HepG2 (cell line): ENCODE data around the gene NET1. TPM values are rescaled to one million over a fixed set of nuclear protein-coding genes. Genes with fewer than 3 reads are reported as not detected.

Source experiments
- AHR ChIP-seq: IDR thresholded peaks from 2 replicates; pipeline ENCODE4 v1.6.1; 2018; ENCODE audit warnings: missing genetic modification reagents, missing compliant biosample characterization
- DMAP1 ChIP-seq: IDR thresholded peaks from 2 replicates; pipeline ENCODE4 v1.6.1; 2016
- E2F1 ChIP-seq: sonication (generic); formaldehyde crosslinking; IDR thresholded peaks from 2 replicates; pipeline ENCODE4 v1.5.0; 2020; ENCODE audit warnings: missing genetic modification reagents
- ELK4 ChIP-seq: sonication (generic); formaldehyde crosslinking; IDR thresholded peaks from 2 replicates; pipeline ENCODE4 v1.9.0; 2021; ENCODE audit warnings: missing genetic modification reagents, borderline replicate concordance
- HMG20A ChIP-seq: IDR thresholded peaks from 2 replicates; pipeline ENCODE4 v1.6.1; 2016; ENCODE audit warnings: borderline replicate concordance
- HMGA1 ChIP-seq: sonication (generic); formaldehyde crosslinking; conservative IDR thresholded peaks from 2 replicates; pipeline ENCODE4 v1.4.0; 2020; ENCODE audit warnings: missing genetic modification reagents
- KAT7 ChIP-seq: IDR thresholded peaks from 2 replicates; pipeline ENCODE4 v1.6.1; 2018; ENCODE audit warnings: borderline replicate concordance, missing compliant biosample characterization
- MED13 ChIP-seq: sonication (generic); formaldehyde crosslinking; IDR thresholded peaks from 2 replicates; pipeline ENCODE4 v1.5.0; 2020; ENCODE audit warnings: missing genetic modification reagents
- RARA ChIP-seq: IDR thresholded peaks from 2 replicates; pipeline ENCODE4 v1.6.1; 2016; ENCODE audit warnings: missing genetic modification reagents, missing compliant biosample characterization
- SOX13 ChIP-seq, 3 experiments: fragments of 450-650 bp in 1 of 3; sonication (generic) in 1 of 3; formaldehyde crosslinking in 1 of 3; IDR thresholded peaks in 2 of 3; conservative IDR thresholded peaks in 1 of 3; 2 replicates each; pipeline versions ENCODE4 v1.5.0 to v1.6.1; 2016 to 2020; ENCODE audit warnings: antibody characterized with exemption in 1 of 3, mild to moderate bottlenecking in 1 of 3, missing compliant biosample characterization in 1 of 3, missing genetic modification reagents in 1 of 3, moderate library complexity in 1 of 3
- STAT5B ChIP-seq: sonication (generic); formaldehyde crosslinking; IDR thresholded peaks from 2 replicates; pipeline ENCODE4 v1.4.0; 2020; ENCODE audit warnings: missing genetic modification reagents
- SUZ12 ChIP-seq: fragments of 150-350 bp; IDR thresholded peaks from 2 replicates; pipeline ENCODE4 v1.6.1; 2014; ENCODE audit warnings: low read depth, low read length
- SYNCRIP ChIP-seq: fragments of 200-400 bp; formaldehyde crosslinking; IDR thresholded peaks from 2 replicates; pipeline ENCODE4 v1.6.1; 2018; ENCODE audit warnings: mild to moderate bottlenecking, low read depth, low read length; ENCODE audit not compliant: insufficient read depth
- XRCC5 ChIP-seq: fragments of 200-400 bp; formaldehyde crosslinking; optimal IDR thresholded peaks from 2 replicates; pipeline ENCODE3; 2017; ENCODE audit warnings: mild to moderate bottlenecking, low read length
- ZBTB38 ChIP-seq: sonication (generic); formaldehyde crosslinking; IDR thresholded peaks from 2 replicates; pipeline ENCODE4 v1.5.1; 2020; ENCODE audit warnings: mild to moderate bottlenecking, missing genetic modification reagents
- ZBTB43 ChIP-seq: sonication (generic); formaldehyde crosslinking; conservative IDR thresholded peaks from 2 replicates; pipeline ENCODE4 v1.4.0; 2020; ENCODE audit warnings: missing genetic modification reagents
- ZNF160 ChIP-seq: sonication (generic); formaldehyde crosslinking; IDR thresholded peaks from 2 replicates; pipeline ENCODE4 v1.8.0; 2022; ENCODE audit warnings: mild to moderate bottlenecking, inconsistent platforms, missing genetic modification reagents
- ZNF432 ChIP-seq: sonication (generic); formaldehyde crosslinking; IDR thresholded peaks from 2 replicates; pipeline ENCODE4 v1.5.0; 2020; ENCODE audit warnings: missing genetic modification reagents, mild to moderate bottlenecking, borderline replicate concordance
- ZNF598 ChIP-seq: sonication (generic); formaldehyde crosslinking; IDR thresholded peaks from 2 replicates; pipeline ENCODE4 v1.5.1; 2020; ENCODE audit warnings: mild to moderate bottlenecking, missing genetic modification reagents, borderline replicate concordance
- polyA plus RNA-seq, 8 experiments: library from polyadenylated mRNA; depleted of rRNA in 3 of 8; stranded (reverse) in 7 of 8; unstranded in 1 of 8; fragments of >200 nt; fragmentation: Illumina TruSeq in 4 of 8; extraction: Trizol in 4 of 8; gene quantifications; 2 replicates each; pipeline versions ENCODE4 v1.2.1 to v1.2.3, GENCODE V29; 2011 to 2016; ENCODE audit warnings: low read depth in 4 of 8, missing spikeins in 1 of 8, mixed read lengths in 1 of 8; ENCODE audit not compliant: insufficient read depth in 1 of 8
- total RNA-seq, 5 experiments: library from RNA; depleted of rRNA; stranded (reverse); fragments of >200 nt; fragmentation: Illumina TruSeq; extraction: Trizol; gene quantifications; 2 replicates each; pipeline ENCODE4 v1.2.3, GENCODE V29; 2016; ENCODE audit warnings: low read depth in 1 of 5
- TF ChIP-seq, protein P1 (sequence below): sonication (generic); formaldehyde crosslinking; IDR thresholded peaks from 2 replicates; pipeline ENCODE4 v1.4.0; 2020; ENCODE audit warnings: missing genetic modification reagents
- TF ChIP-seq, protein P2 (sequence below): sonication (generic); formaldehyde crosslinking; IDR thresholded peaks from 2 replicates; pipeline ENCODE4 v1.8.0; 2022; ENCODE audit warnings: missing genetic modification reagents, low read depth, mild to moderate bottlenecking, borderline replicate concordance
- TF ChIP-seq, protein P3 (sequence below): sonication (generic); formaldehyde crosslinking; IDR thresholded peaks from 2 replicates; pipeline ENCODE4 v1.5.0; 2020; ENCODE audit warnings: mild to moderate bottlenecking, missing genetic modification reagents

NET1 gene
- total and polyA plus RNA-seq, 2 of the 13 experiments (the other 11 are each of a cell fraction or from before 2014, with no cell fraction given), result 48.1 to 65.8 TPM

DNA sequence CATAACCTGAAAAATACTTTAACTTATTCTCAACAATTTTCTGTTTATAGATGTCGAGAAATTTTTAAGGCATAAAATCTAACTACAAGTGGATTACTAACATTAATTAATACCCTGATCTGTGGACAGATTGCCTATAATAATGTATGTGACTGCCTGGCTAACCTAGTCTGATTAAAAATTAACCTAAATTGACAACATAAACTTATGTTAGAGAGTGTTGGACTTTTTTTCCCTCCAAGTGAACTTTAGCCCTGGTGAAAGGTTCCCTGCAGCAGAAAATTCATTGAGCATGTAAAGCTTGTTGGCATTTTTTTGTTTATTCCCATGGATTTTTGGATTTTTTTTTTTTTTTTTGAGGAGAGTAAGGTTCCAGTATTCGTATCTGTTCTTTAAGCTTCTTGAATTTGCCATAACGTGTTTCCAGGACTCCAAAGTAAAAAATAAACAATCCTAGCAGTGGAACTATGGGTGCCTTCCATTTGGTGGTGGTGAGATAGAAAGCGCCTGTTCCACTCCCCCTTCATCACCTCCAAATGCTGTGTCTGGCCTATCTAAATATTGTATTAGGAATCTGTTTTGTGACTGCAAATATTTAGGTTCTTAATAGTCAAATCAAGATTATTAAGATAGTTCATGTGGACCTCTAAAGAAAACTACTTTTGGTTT is 36.1 kb downstream of the NET1 start (continued):
- TF ChIP-seq, protein P1, sequence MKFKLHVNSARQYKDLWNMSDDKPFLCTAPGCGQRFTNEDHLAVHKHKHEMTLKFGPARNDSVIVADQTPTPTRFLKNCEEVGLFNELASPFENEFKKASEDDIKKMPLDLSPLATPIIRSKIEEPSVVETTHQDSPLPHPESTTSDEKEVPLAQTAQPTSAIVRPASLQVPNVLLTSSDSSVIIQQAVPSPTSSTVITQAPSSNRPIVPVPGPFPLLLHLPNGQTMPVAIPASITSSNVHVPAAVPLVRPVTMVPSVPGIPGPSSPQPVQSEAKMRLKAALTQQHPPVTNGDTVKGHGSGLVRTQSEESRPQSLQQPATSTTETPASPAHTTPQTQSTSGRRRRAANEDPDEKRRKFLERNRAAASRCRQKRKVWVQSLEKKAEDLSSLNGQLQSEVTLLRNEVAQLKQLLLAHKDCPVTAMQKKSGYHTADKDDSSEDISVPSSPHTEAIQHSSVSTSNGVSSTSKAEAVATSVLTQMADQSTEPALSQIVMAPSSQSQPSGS, result no peak
- TF ChIP-seq ZBTB38 (CRISPR knock-in tag), result no peak
- TF ChIP-seq ELK4 (CRISPR knock-in tag), result no peak
- TF ChIP-seq, protein P2, sequence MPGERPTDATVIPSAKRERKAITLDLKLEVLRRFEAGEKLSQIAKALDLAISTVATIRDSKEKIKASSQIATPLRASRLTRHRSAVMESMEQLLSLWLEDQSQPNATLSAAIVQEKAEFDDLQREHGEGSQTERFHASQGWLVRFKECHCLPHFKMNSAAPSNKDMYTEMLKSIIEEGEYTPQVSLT (CRISPR knock-in tag), result no peak
- TF ChIP-seq STAT5B (CRISPR knock-in tag), result no peak
- no peak for TF ChIP-seq ZNF432 (CRISPR knock-in tag)
- TF ChIP-seq ZBTB43 (CRISPR knock-in tag), result 0 out of 2 replicates have a peak, but pooled peaks have one; percentile 13
- no peak for TF ChIP-seq KAT7
- TF ChIP-seq, protein P3, sequence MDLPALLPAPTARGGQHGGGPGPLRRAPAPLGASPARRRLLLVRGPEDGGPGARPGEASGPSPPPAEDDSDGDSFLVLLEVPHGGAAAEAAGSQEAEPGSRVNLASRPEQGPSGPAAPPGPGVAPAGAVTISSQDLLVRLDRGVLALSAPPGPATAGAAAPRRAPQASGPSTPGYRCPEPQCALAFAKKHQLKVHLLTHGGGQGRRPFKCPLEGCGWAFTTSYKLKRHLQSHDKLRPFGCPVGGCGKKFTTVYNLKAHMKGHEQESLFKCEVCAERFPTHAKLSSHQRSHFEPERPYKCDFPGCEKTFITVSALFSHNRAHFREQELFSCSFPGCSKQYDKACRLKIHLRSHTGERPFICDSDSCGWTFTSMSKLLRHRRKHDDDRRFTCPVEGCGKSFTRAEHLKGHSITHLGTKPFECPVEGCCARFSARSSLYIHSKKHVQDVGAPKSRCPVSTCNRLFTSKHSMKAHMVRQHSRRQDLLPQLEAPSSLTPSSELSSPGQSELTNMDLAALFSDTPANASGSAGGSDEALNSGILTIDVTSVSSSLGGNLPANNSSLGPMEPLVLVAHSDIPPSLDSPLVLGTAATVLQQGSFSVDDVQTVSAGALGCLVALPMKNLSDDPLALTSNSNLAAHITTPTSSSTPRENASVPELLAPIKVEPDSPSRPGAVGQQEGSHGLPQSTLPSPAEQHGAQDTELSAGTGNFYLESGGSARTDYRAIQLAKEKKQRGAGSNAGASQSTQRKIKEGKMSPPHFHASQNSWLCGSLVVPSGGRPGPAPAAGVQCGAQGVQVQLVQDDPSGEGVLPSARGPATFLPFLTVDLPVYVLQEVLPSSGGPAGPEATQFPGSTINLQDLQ, result no peak
- TF ChIP-seq XRCC5, result no peak
- peak; percentile 51 for TF ChIP-seq RARA
- TF ChIP-seq HMG20A (CRISPR knock-in tag), result 0 out of 2 replicates have a peak, but pooled peaks have one; percentile 39
- TF ChIP-seq HMGA1, result no peak
- no peak for TF ChIP-seq MED13
- TF ChIP-seq ZNF598 (CRISPR knock-in tag), result no peak
- TF ChIP-seq ZNF160 (CRISPR knock-in tag), result no peak
- TF ChIP-seq AHR (CRISPR knock-in tag), result no peak
- TF ChIP-seq SOX13 (IDR thresholded peaks at IDR 0.05), result no peak
- peak in 1 of 2 experiments; percentile 19; a peak in 1 of 4 replicates for TF ChIP-seq SOX13 (CRISPR knock-in tag; conservative IDR thresholded peaks at IDR 0.05 in 1 of 2, IDR thresholded peaks at IDR 0.05 in 1 of 2)
- no peak for TF ChIP-seq SYNCRIP
- no peak for TF ChIP-seq SUZ12
- TF ChIP-seq E2F1 (CRISPR knock-in tag), result no peak
- no peak for TF ChIP-seq DMAP1
